Measurements from ENCODE around the gene CTR9.

CTR9 gene

GRCh38 chr11:10808553-10809372 lies 57.7 kb downstream of the CTR9 start, which contains the start of gene EIF4G2:
Gene EIF4G2 (minus strand): TSS chr11:10808926.
- Histone ChIP-seq H3K9me2 (replicated peaks; ENCODE audit: control insufficient read depth, low read length) (no peaks in the 10 kb centered on the region), H3K27ac (ENCODE audit: low read depth, low read length) (peak within 1 kb of the TSS; percentile 86), H3K4me2 (ENCODE audit: low read length) (peak within 1 kb of the TSS; percentile 100), H3K36me3 (ENCODE audit: control insufficient read depth, low read length) (peaks cover 46% of the 10 kb centered on the region), H3K4me1 (ENCODE audit: control insufficient read depth, low read length) (peaks cover 31% of the 10 kb centered on the region), H4K20me1 (ENCODE audit: control insufficient read depth, insufficient read depth, low read depth, low read length) (peaks cover 7% of the 10 kb centered on the region; the same call in 1 of the 2 replicates), H3K27me3 (ENCODE audit: control insufficient read depth, low read length) (no peaks in the 10 kb centered on the region), H3K9me3 (ENCODE audit: control insufficient read depth, insufficient read depth, low read length) (no peaks in the 10 kb centered on the region), H3F3A (ENCODE audit: control insufficient read depth, insufficient read depth) (peaks cover 22% of the 10 kb centered on the region), H3K79me2 (ENCODE audit: control insufficient read depth, low read length) (peaks cover 49% of the 10 kb centered on the region), H3K4me3 (ENCODE audit: low read length) (peak within 1 kb of the TSS; percentile 94)
- TF ChIP-seq, protein P1, sequence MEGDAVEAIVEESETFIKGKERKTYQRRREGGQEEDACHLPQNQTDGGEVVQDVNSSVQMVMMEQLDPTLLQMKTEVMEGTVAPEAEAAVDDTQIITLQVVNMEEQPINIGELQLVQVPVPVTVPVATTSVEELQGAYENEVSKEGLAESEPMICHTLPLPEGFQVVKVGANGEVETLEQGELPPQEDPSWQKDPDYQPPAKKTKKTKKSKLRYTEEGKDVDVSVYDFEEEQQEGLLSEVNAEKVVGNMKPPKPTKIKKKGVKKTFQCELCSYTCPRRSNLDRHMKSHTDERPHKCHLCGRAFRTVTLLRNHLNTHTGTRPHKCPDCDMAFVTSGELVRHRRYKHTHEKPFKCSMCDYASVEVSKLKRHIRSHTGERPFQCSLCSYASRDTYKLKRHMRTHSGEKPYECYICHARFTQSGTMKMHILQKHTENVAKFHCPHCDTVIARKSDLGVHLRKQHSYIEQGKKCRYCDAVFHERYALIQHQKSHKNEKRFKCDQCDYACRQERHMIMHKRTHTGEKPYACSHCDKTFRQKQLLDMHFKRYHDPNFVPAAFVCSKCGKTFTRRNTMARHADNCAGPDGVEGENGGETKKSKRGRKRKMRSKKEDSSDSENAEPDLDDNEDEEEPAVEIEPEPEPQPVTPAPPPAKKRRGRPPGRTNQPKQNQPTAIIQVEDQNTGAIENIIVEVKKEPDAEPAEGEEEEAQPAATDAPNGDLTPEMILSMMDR (IDR thresholded peaks at IDR 0.05; ENCODE audit: low read depth, low read length, poor library complexity, severe bottlenecking) = no peak
- no peak for TF ChIP-seq EZH2phosphoT487 (IDR thresholded peaks at IDR 0.05; ENCODE audit: borderline replicate concordance, low read length)

DNA sequence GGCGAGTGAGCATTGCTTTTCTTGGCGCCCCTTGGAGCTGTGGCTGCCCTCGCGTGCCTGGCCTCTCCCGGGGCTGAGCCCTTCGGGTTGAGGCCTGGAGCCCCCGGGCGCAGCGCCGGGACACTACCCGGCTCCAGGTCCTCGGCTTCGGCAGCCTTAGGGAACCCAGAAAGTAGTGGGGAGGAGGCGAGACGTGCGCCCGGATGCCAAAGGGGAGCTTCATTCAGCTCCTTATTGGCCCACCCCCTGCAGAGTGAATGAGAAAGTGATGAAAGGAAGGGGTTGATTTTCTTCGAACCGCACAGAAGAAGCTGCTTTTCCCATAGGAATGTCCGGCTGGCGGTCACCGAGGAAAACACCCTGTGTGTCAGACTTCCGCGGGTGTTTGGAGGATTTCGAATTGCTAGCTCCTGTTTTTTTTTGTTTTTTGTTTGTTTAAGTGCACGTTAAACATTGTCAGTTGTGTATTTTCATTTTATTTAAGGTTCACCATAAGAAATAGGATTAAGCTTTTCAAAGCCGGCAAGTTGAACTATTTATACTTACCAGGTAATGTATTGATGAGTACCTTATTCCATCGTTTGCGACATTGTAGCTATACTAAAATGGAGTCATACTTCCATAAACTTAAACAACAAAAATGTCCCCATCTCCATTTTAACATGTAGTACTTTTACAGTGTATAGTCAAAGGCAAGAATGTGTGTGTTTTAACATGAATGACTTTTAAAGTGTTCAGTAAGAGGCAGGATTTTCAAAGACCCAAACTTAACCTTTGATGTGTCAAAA lies 58.5 kb downstream of the CTR9 start:
- Histone ChIP-seq H3K79me2 (ENCODE audit: control insufficient read depth, low read length) (peaks cover 46% of the 10 kb centered on the region), H3K4me1 (ENCODE audit: control insufficient read depth, low read length) (peaks cover 31% of the 10 kb centered on the region), H4K20me1 (ENCODE audit: control insufficient read depth, insufficient read depth, low read depth, low read length) (peaks cover 7% of the 10 kb centered on the region; the same call in 1 of the 2 replicates), H3K4me2 (ENCODE audit: low read length) (peak overlapping the region; percentile 100), H3K27me3 (ENCODE audit: control insufficient read depth, low read length) (no peaks in the 10 kb centered on the region), H3F3A (ENCODE audit: control insufficient read depth, insufficient read depth) (peaks cover 19% of the 10 kb centered on the region), H3K9me2 (replicated peaks; ENCODE audit: control insufficient read depth, low read length) (no peaks in the 10 kb centered on the region), H3K27ac (ENCODE audit: low read depth, low read length) (peak overlapping the region; percentile 86), H3K36me3 (ENCODE audit: control insufficient read depth, low read length) (peaks cover 38% of the 10 kb centered on the region), H3K9me3 (ENCODE audit: control insufficient read depth, insufficient read depth, low read length) (no peaks in the 10 kb centered on the region), H3K4me3 (ENCODE audit: low read length) (peak overlapping the region; percentile 94)
- TF ChIP-seq EZH2phosphoT487 (IDR thresholded peaks at IDR 0.05; ENCODE audit: borderline replicate concordance, low read length) = no peak
- TF ChIP-seq, protein P1 (IDR thresholded peaks at IDR 0.05; ENCODE audit: low read depth, low read length, poor library complexity, severe bottlenecking) = no peak

GRCh38 chr11:10813945-10814344 lies 62.9 kb downstream of the CTR9 start:
- H3K9me2 ChIP-seq (replicated peaks; ENCODE audit: control insufficient read depth, low read length) = no peaks in the 10 kb centered on the region
- no peak overlapping the region for H3K4me2 ChIP-seq (ENCODE audit: low read length)
- no peaks in the 10 kb centered on the region for H4K20me1 ChIP-seq (ENCODE audit: control insufficient read depth, insufficient read depth, low read depth, low read length)
- H3K79me2 ChIP-seq (ENCODE audit: control insufficient read depth, low read length) = peaks cover 8% of the 10 kb centered on the region; the same call in 1 of the 2 replicates
- H3K36me3 ChIP-seq (ENCODE audit: control insufficient read depth, low read length) = no peaks in the 10 kb centered on the region
- peaks cover 12% of the 10 kb centered on the region for H3K4me1 ChIP-seq (ENCODE audit: control insufficient read depth, low read length)
- H3K27me3 ChIP-seq (ENCODE audit: control insufficient read depth, low read length) = no peaks in the 10 kb centered on the region
- H3K9me3 ChIP-seq (ENCODE audit: control insufficient read depth, insufficient read depth, low read length) = no peaks in the 10 kb centered on the region
- TF ChIP-seq, protein P1 (IDR thresholded peaks at IDR 0.05; ENCODE audit: low read depth, low read length, poor library complexity, severe bottlenecking) = no peak
- no peak for TF ChIP-seq EZH2phosphoT487 (IDR thresholded peaks at IDR 0.05; ENCODE audit: borderline replicate concordance, low read length)
- no peak overlapping the region for H3K27ac ChIP-seq (ENCODE audit: low read depth, low read length)
- H3F3A ChIP-seq (ENCODE audit: control insufficient read depth, insufficient read depth) = no peaks in the 10 kb centered on the region
- H3K4me3 ChIP-seq (ENCODE audit: low read length) = no peak overlapping the region

All from DOHH2 (cell line).